GM12873 (cell line): ENCODE data around the gene MDH1.

Experiments
- CTCF ChIP-seq: IDR thresholded peaks from 2 replicates; pipeline ENCODE4 v1.5.1; 2012; ENCODE audit warnings: low read depth, mild to moderate bottlenecking, moderate library complexity, low read length, control low read depth; ENCODE audit not compliant: insufficient read depth; ENCODE audit errors: missing control alignments

The MDH1 gene

GRCh38 chr2:63651356-63651755 lies 62.6 kb downstream of the MDH1 start:
- no peak for TF ChIP-seq CTCF

GRCh38 chr2:63651861-63652651 lies 63.3 kb downstream of the MDH1 start:
- no peak for TF ChIP-seq CTCF

- TF ChIP-seq CTCF, result no peak
Observed at GRCh38 chr2:63652652-63652985, 63.9 kb downstream of the MDH1 start.

- no peak for TF ChIP-seq CTCF
Observed at GRCh38 chr2:63654959-63655358, 66.2 kb downstream of the MDH1 start.
